GM15510 (cell line): ENCODE measurements around the gene MSRB3.

Source experiments
- POLR2A ChIP-seq: IDR thresholded peaks from 3 replicates; pipeline ENCODE4 v1.6.1; 2011; ENCODE audit warnings: borderline replicate concordance; ENCODE audit not compliant: insufficient read length; ENCODE audit errors: extremely low read depth

Gene MSRB3

GRCh38 chr12:65278576-65279368 lies at the start of gene MSRB3:
Gene MSRB3 (plus strand): TSS chr12:65278683. CDS start chr12:65308580, 29,897 bp downstream.
- no peak for TF ChIP-seq POLR2A

DNA sequence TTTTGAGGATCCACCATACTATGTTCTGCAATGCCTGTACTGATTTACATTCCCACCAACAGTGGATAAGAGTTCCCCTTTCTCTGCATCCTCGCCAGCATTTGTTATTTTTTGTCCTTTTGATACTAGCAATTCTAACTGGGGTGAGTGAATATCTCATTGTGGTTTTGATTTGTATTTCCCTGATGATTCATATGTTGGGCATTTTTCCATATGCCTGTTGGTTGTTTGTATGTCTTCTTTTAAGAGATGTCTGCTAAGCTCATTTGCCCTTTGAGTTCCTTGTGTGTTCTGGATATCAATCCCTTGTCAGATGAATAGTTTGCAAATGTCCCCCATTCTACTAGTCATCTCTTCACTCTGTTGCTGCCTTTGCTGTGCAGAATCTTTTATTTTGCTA lies 49.0 kb upstream of the MSRB3 start:
- no peak for TF ChIP-seq POLR2A

DNA sequence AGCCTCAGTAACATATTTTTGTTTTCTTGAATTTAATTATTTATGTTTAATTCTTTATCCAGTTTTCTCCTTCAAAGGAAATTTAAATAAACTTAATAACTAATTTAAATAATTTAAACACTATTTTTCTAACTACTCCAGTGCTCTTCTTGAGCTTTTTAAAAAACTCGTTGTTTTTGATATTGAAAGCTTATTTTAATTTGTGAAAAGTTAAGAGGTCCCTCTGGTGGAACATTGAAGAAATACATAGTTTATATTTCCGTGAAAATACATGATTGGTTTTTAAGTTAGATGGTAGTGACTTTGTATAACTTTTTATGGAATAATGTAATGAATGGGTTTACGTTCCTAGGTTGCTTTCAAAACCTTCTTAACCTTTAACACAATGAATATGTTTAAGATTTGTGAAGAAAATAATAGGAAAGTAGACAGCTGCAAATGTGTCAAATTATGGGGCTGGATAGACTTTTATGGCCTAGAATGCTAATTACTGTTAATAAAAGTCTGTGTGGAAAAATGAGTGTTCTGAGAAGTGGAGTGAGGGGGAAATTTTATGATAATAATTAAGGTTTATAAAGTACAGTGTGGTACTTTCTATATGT lies 45.9 kb upstream of the MSRB3 start:
- no peak for TF ChIP-seq POLR2A

- no peak for TF ChIP-seq POLR2A
Observed at GRCh38 chr12:65237153-65237552, 41.3 kb upstream of the MSRB3 start.

DNA sequence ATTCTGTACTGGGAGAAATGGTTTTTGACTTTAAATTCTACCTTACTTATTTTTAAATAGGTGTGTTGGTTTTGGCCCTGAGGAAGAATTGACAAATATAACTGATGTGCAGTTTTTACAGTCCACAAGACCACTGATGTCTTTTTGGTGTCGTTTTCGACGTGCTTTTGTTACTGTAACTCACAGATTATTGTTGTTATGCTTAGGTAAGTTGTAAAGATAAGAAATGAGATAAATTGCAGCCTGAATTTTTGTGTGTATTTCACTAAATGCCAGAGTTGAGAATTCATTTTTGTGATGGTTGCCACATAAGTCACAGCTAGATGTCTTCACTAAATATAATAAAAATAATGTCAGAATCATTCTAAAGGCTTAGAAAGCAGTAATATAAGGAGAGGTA lies 39.9 kb upstream of the MSRB3 start:
- TF ChIP-seq POLR2A = no peak

DNA sequence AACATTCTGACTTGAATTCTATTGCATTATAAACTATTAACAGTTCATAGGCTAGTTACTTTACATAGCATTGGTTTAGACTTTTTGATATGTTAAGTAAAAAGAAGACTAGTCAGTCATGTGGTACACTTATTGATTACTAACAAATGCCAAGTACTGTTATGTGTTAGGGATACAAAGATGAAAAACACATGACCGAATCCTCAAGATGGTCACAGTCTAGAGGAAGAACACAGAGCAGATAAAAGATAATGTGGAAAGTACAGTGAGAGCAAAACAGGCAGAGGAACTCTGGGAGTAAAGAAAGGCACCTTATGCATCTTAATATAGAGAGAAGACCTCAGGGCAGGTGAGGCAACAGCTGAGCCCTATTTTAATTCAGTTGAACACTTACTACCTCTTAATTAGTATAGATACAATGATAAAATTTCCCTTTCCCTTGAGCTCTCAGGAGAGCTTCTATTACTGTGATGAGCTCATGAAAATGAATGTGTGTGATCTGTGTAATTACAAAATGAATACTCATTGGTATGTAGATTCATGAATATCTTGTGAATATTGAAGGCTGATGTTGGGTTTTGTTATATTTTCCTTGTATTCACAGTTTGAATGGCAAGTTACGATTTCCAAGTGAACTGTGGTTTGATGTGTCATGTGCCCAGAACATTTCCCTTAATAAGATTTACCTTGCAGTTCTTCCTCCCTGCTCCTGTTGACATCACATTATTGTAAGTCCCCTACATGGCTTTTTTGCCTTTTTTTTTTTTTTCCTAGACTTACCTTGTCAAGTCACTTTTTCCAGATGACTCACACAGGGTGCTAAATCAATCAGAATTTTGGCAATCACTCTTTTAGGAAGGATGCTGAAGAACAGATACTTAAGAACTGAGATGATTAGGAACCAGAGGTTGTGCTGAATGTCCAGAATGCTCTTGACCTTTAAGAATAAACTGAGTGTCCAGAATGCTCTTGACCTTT lies 29.5 kb upstream of the MSRB3 start:
- TF ChIP-seq POLR2A = no peak

DNA sequence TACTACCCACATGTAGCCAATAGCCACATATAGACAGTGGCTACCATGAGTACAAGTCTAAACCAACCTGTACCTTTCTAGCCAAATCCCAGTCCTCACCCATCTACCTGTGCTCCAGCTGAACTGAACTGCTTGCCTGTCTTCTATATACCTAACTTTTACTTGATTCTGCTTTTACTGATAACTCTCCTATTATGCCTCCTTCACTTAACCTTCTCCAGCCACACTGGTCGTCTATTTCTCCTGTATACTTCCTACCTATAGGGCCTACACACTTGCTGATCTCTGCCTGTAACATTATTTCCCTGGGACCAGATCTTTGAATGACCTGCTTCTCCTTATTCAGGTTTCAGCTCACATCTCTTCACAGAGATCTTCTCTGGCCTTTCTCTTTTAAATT lies 26.0 kb upstream of the MSRB3 start:
- no peak for TF ChIP-seq POLR2A

DNA sequence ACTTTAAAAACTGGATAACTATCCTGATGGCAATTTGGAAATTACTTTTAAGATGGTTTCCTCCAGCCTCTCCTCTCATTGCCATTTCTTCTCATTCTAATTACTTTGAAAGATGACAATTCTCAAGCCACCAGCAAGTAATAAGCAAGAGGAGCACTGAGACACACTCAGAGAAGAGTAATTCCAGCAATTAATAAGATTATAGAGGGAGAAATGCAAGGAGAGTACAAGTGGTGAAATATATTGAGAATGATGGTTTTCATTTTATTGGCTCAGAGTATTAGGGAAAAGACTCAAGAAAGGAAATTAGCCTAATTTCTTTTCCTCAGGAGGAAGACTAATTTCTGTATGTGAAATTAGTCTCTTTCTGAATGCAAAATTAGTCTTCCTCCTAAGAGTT lies 20.5 kb upstream of the MSRB3 start:
- no peak for TF ChIP-seq POLR2A

GRCh38 chr12:65259501-65259900 lies 19.0 kb upstream of the MSRB3 start:
- no peak for TF ChIP-seq POLR2A

DNA sequence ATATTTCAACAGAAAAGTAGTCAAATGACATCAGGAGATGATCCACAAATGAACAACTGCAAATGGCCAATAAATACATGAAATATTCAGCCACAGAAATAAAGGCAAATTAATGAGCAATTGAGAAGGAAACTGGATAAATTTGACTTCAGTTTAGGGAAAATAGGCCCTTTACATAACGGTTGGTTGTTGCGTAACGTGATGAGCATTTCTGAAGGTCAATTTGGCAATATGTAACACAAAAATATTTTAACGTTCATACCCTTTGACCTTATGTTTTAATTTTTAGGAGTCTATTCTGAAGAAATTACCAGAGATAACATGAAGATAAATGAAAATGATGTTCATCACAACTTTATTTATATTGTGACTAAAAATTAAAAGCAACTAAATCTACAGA lies 14.7 kb upstream of the MSRB3 start:
- TF ChIP-seq POLR2A = no peak

- TF ChIP-seq POLR2A = no peak
Observed at GRCh38 chr12:65266408-65266807, 12.1 kb upstream of the MSRB3 start.

GRCh38 chr12:65269603-65270002 lies 8.9 kb upstream of the MSRB3 start:
- TF ChIP-seq POLR2A = no peak

GRCh38 chr12:65274602-65275272 lies 3.7 kb upstream of the MSRB3 start:
- no peak for TF ChIP-seq POLR2A

DNA sequence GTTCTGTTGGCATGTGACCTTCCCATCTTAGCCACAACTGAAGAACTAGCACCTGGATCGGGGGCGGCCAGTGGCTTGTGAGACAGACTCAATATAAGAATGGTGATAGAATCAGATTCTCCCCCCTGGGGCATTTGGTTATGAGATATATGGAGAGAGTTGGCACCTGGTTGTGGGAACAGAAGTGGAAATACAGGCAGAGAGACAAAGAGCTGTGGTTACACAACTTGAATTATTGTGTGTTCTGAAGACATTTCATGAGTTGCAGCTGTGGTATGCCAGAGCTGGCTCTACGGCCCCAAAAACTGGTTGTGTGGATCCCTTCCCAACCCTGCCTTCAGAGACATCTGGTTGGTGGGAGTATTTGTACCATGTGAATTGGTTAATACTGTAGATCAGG lies 2.9 kb upstream of the MSRB3 start:
- TF ChIP-seq POLR2A = no peak
